Esophagus muscularis mucosa (tissue), 4 donors: Measurements from ENCODE around the gene MTPN.

Source experiments
- CTCF ChIP-seq, 3 experiments: fragments of 200-600 bp in 2 of 3; fragments of 450-650 bp in 1 of 3; sonication (generic) in 2 of 3; IDR thresholded peaks; one replicate each; pipeline ENCODE4 v1.5.1; 2017 to 2019; ENCODE audit warnings: antibody characterized with exemption in 3 of 3, mild to moderate bottlenecking in 2 of 3, moderate library complexity in 1 of 3
- EP300 ChIP-seq: sonication (generic); formaldehyde crosslinking; IDR thresholded peaks from one replicate; pipeline ENCODE4 v1.6.1; 2017; ENCODE audit warnings: antibody characterized with exemption
- POLR2A ChIP-seq: fragments of 450-650 bp; IDR thresholded peaks from one replicate; pipeline ENCODE4 v1.6.1; 2017; ENCODE audit warnings: antibody characterized with exemption, moderate library complexity, mild to moderate bottlenecking, low read depth
- POLR2AphosphoS5 ChIP-seq, 2 donors: sonication (generic); formaldehyde crosslinking; IDR thresholded peaks; one replicate each; pipeline ENCODE4 v1.6.1; 2017; ENCODE audit warnings: antibody characterized with exemption in 2 of 2

GRCh38 chr7:135964274-135964673 is 12.9 kb downstream of the MTPN start:
- TF ChIP-seq CTCF (IDR thresholded peaks at IDR 0.05) (no peak), POLR2A (no peak), POLR2AphosphoS5 (IDR thresholded peaks at IDR 0.05) (no peak), EP300 (no peak)
